ENCODE data around the gene GDF11.

GDF11 gene

GRCh38 chr12:55717011-55718007 is 25.6 kb upstream of the GDF11 start:
- H3K9me3 ChIP-seq (ENCODE audit: control insufficient read depth, low read length), result no peaks in the 10 kb centered on the region
- H3K4me1 ChIP-seq (ENCODE audit: control insufficient read depth, insufficient read depth, low read length), result peaks cover 33% of the 10 kb centered on the region
- peaks cover 4% of the 10 kb centered on the region for H3K27me3 ChIP-seq (ENCODE audit: control insufficient read depth, insufficient read depth, low read length, poor library complexity, severe bottlenecking)
- no peaks in the 10 kb centered on the region for H3K36me3 ChIP-seq (ENCODE audit: control insufficient read depth, insufficient read depth, low read length)
- 34 to 36% methylated on average over 8 of the region's 8 CpGs for WGBS, 2 experiments
- no peak overlapping the region for H3K27ac ChIP-seq (ENCODE audit: insufficient read depth, low read depth, low read length, poor library complexity, severe bottlenecking)
- peak overlapping the region; percentile 90 for H3K4me3 ChIP-seq (ENCODE audit: insufficient read depth, low read depth, low read length)

GRCh38 chr12:55718015-55718414 is 24.9 kb upstream of the GDF11 start:
- H3K4me3 ChIP-seq (ENCODE audit: insufficient read depth, low read depth, low read length), result no peak overlapping the region
- WGBS, 2 experiments, result 3 to 13% methylated on average over 2 to 4 of the region's 4 CpGs

GRCh38 chr12:55718624-55719275 is 24.2 kb upstream of the GDF11 start:
- H3K27ac ChIP-seq (ENCODE audit: insufficient read depth, low read depth, low read length, poor library complexity, severe bottlenecking), result peak overlapping the region; percentile 2
- H3K36me3 ChIP-seq (ENCODE audit: control insufficient read depth, insufficient read depth, low read length), result no peaks in the 10 kb centered on the region
- H3K4me3 ChIP-seq (ENCODE audit: insufficient read depth, low read depth, low read length), result no peak overlapping the region
- 74 to 84% methylated on average over 4 of the region's 4 CpGs for WGBS, 2 experiments
- no peaks in the 10 kb centered on the region for H3K9me3 ChIP-seq (ENCODE audit: control insufficient read depth, low read length)
- peaks cover 33% of the 10 kb centered on the region for H3K4me1 ChIP-seq (ENCODE audit: control insufficient read depth, insufficient read depth, low read length)
- H3K27me3 ChIP-seq (ENCODE audit: control insufficient read depth, insufficient read depth, low read length, poor library complexity, severe bottlenecking), result no peaks in the 10 kb centered on the region

More at GRCh38 chr12:55718015-55718414, 24.9 kb upstream of the GDF11 start:
- Histone ChIP-seq H3K9me3 (ENCODE audit: control insufficient read depth, low read length) (no peaks in the 10 kb centered on the region), H3K27ac (ENCODE audit: insufficient read depth, low read depth, low read length, poor library complexity, severe bottlenecking) (no peak overlapping the region), H3K27me3 (ENCODE audit: control insufficient read depth, insufficient read depth, low read length, poor library complexity, severe bottlenecking) (peaks cover under 1% of the 10 kb centered on the region), H3K4me1 (ENCODE audit: control insufficient read depth, insufficient read depth, low read length) (peaks cover 33% of the 10 kb centered on the region), H3K36me3 (ENCODE audit: control insufficient read depth, insufficient read depth, low read length) (no peaks in the 10 kb centered on the region)

GRCh38 chr12:55719371-55719770 is 23.6 kb upstream of the GDF11 start:
- Histone ChIP-seq H3K4me3 (ENCODE audit: insufficient read depth, low read depth, low read length) (no peak overlapping the region), H3K27ac (ENCODE audit: insufficient read depth, low read depth, low read length, poor library complexity, severe bottlenecking) (no peak overlapping the region), H3K36me3 (ENCODE audit: control insufficient read depth, insufficient read depth, low read length) (no peaks in the 10 kb centered on the region), H3K27me3 (ENCODE audit: control insufficient read depth, insufficient read depth, low read length, poor library complexity, severe bottlenecking) (no peaks in the 10 kb centered on the region), H3K4me1 (ENCODE audit: control insufficient read depth, insufficient read depth, low read length) (peaks cover 33% of the 10 kb centered on the region), H3K9me3 (ENCODE audit: control insufficient read depth, low read length) (no peaks in the 10 kb centered on the region)
- 82 to 90% methylated on average over 5 to 7 of the region's 7 CpGs for WGBS, 2 experiments

GRCh38 chr12:55720071-55720564 is 22.8 kb upstream of the GDF11 start, which contains the start of gene RDH5:
RDH5 (plus strand) TSS chr12:55720393; CDS start chr12:55721185, 792 bp downstream.
- H3K9me3 ChIP-seq (ENCODE audit: control insufficient read depth, low read length), result no peaks in the 10 kb centered on the region
- peaks cover 5% of the 10 kb centered on the region for H3K36me3 ChIP-seq (ENCODE audit: control insufficient read depth, insufficient read depth, low read length)
- H3K4me1 ChIP-seq (ENCODE audit: control insufficient read depth, insufficient read depth, low read length), result peaks cover 33% of the 10 kb centered on the region
- no peak within 1 kb of the TSS for H3K4me3 ChIP-seq (ENCODE audit: insufficient read depth, low read depth, low read length)
- no peak within 1 kb of the TSS for H3K27ac ChIP-seq (ENCODE audit: insufficient read depth, low read depth, low read length, poor library complexity, severe bottlenecking)
- WGBS, 2 experiments, result 88 to 92% methylated on average over 5 to 6 of the region's 6 CpGs
- H3K27me3 ChIP-seq (ENCODE audit: control insufficient read depth, insufficient read depth, low read length, poor library complexity, severe bottlenecking), result no peaks in the 10 kb centered on the region

GRCh38 chr12:55720894-55721444 is 22.0 kb upstream of the GDF11 start:
- Histone ChIP-seq H3K27me3 (ENCODE audit: control insufficient read depth, insufficient read depth, low read length, poor library complexity, severe bottlenecking) (no peaks in the 10 kb centered on the region), H3K4me1 (ENCODE audit: control insufficient read depth, insufficient read depth, low read length) (peaks cover 30% of the 10 kb centered on the region), H3K36me3 (ENCODE audit: control insufficient read depth, insufficient read depth, low read length) (peaks cover 7% of the 10 kb centered on the region), H3K27ac (ENCODE audit: insufficient read depth, low read depth, low read length, poor library complexity, severe bottlenecking) (no peak overlapping the region), H3K9me3 (ENCODE audit: control insufficient read depth, low read length) (no peaks in the 10 kb centered on the region), H3K4me3 (ENCODE audit: insufficient read depth, low read depth, low read length) (no peak overlapping the region)
- WGBS, 2 experiments, result 68 to 75% methylated on average over 9 of the region's 9 CpGs

GRCh38 chr12:55721601-55722213 is 21.2 kb upstream of the GDF11 start:
- Histone ChIP-seq H3K27ac (ENCODE audit: insufficient read depth, low read depth, low read length, poor library complexity, severe bottlenecking) (no peak overlapping the region), H3K4me1 (ENCODE audit: control insufficient read depth, insufficient read depth, low read length) (peaks cover 30% of the 10 kb centered on the region), H3K36me3 (ENCODE audit: control insufficient read depth, insufficient read depth, low read length) (peaks cover 11% of the 10 kb centered on the region), H3K9me3 (ENCODE audit: control insufficient read depth, low read length) (no peaks in the 10 kb centered on the region), H3K27me3 (ENCODE audit: control insufficient read depth, insufficient read depth, low read length, poor library complexity, severe bottlenecking) (no peaks in the 10 kb centered on the region), H3K4me3 (ENCODE audit: insufficient read depth, low read depth, low read length) (no peak overlapping the region)
- 89% methylated on average over 14 of the region's 14 CpGs for WGBS, 2 experiments

GRCh38 chr12:55722948-55723347 is 20.0 kb upstream of the GDF11 start:
- H3K27me3 ChIP-seq (ENCODE audit: control insufficient read depth, insufficient read depth, low read length, poor library complexity, severe bottlenecking), result no peaks in the 10 kb centered on the region
- WGBS, 2 experiments, result 92 to 94% methylated on average over 8 of the region's 8 CpGs
- no peak overlapping the region for H3K27ac ChIP-seq (ENCODE audit: insufficient read depth, low read depth, low read length, poor library complexity, severe bottlenecking)
- H3K9me3 ChIP-seq (ENCODE audit: control insufficient read depth, low read length), result no peaks in the 10 kb centered on the region
- peaks cover 25% of the 10 kb centered on the region for H3K4me1 ChIP-seq (ENCODE audit: control insufficient read depth, insufficient read depth, low read length)
- no peak overlapping the region for H3K4me3 ChIP-seq (ENCODE audit: insufficient read depth, low read depth, low read length)
- H3K36me3 ChIP-seq (ENCODE audit: control insufficient read depth, insufficient read depth, low read length), result peaks cover 11% of the 10 kb centered on the region

- Histone ChIP-seq H3K4me3 (ENCODE audit: insufficient read depth, low read depth, low read length) (no peak overlapping the region), H3K4me1 (ENCODE audit: control insufficient read depth, insufficient read depth, low read length) (peaks cover 18% of the 10 kb centered on the region), H3K27ac (ENCODE audit: insufficient read depth, low read depth, low read length, poor library complexity, severe bottlenecking) (no peak overlapping the region), H3K36me3 (ENCODE audit: control insufficient read depth, insufficient read depth, low read length) (peaks cover 11% of the 10 kb centered on the region), H3K27me3 (ENCODE audit: control insufficient read depth, insufficient read depth, low read length, poor library complexity, severe bottlenecking) (no peaks in the 10 kb centered on the region), H3K9me3 (ENCODE audit: control insufficient read depth, low read length) (no peaks in the 10 kb centered on the region)
- 93 to 95% methylated on average over 10 of the region's 10 CpGs for WGBS, 2 experiments
Measured at GRCh38 chr12:55723516-55724225, 19.3 kb upstream of the GDF11 start.
